Activated B cell treated with CpG ODN at 0.5 μM for 24 hours (primary cell): Measurements from ENCODE around the gene IDH1. TPM values are rescaled to one million over a fixed set of nuclear protein-coding genes. Genes with fewer than 3 reads are reported as not detected.
"Not testable (repeated sequence)": the region's sequence is repeated elsewhere in the genome, so short reads cannot be mapped to it uniquely, and the experiment has no call there.

Experiments
- ATAC-seq: fragments of 200-7000 bp; cut with Tn5 transposase; one replicate; pipeline ENCODE4 v1.10.0; 2021; ENCODE audit warnings: low read depth, mild to moderate bottlenecking, moderate library complexity
- CTCF ChIA-PET: fragments of 350-600 bp; sonication (Branson Sonifier 250); formaldehyde crosslinking; loops from one replicate; lab custom pipeline; 2021; ENCODE audit warnings: antibody characterized with exemption; lab: Charles Lee
- POLR2A ChIA-PET: fragments of 350-600 bp; sonication (Branson Sonifier 250); formaldehyde crosslinking; loops from one replicate; lab custom pipeline; 2021; ENCODE audit warnings: antibody characterized with exemption; lab: Charles Lee
- DNase-seq: peaks from one replicate; pipeline ENCODE4 v3.0.0; 2022
- H3K27ac Mint-ChIP-seq: one replicate; pipeline ENCODE4 v1.8.0; 2020; ENCODE audit warnings: mixed read lengths
- H3K27me3 Mint-ChIP-seq: one replicate; pipeline ENCODE4 v1.8.0; 2021; ENCODE audit warnings: mixed read lengths
- H3K36me3 Mint-ChIP-seq: one replicate; pipeline ENCODE4 v1.8.0; 2021; ENCODE audit warnings: low read depth, mixed read lengths
- H3K4me1 Mint-ChIP-seq: one replicate; pipeline ENCODE4 v1.8.0; 2021; ENCODE audit warnings: mixed read lengths
- H3K4me3 Mint-ChIP-seq: one replicate; pipeline ENCODE4 v1.8.0; 2020; ENCODE audit warnings: mild to moderate bottlenecking, mixed read lengths
- H3K9me3 Mint-ChIP-seq: one replicate; pipeline ENCODE4 v1.8.0; 2020; ENCODE audit warnings: mixed read lengths
- CTCF ChIP-seq: fragments of 200-600 bp; IDR thresholded peaks from one replicate; pipeline ENCODE4 v1.8.0; 2022; ENCODE audit warnings: antibody characterized with exemption, mild to moderate bottlenecking
- intact Hi-C: fragments of 100-400 bp; cut with micrococcal nuclease; formaldehyde crosslinking; loops from one replicate; pipeline ENCODE4 v1.15.1; 2024
- total RNA-seq: library from RNA; stranded (reverse); gene quantifications from 2 replicates; pipeline ENCODE4 v1.2.3, GENCODE V29; 2022

Gene IDH1
- total RNA-seq, 1 donor from 2014 or later = 46.6 TPM

DNA sequence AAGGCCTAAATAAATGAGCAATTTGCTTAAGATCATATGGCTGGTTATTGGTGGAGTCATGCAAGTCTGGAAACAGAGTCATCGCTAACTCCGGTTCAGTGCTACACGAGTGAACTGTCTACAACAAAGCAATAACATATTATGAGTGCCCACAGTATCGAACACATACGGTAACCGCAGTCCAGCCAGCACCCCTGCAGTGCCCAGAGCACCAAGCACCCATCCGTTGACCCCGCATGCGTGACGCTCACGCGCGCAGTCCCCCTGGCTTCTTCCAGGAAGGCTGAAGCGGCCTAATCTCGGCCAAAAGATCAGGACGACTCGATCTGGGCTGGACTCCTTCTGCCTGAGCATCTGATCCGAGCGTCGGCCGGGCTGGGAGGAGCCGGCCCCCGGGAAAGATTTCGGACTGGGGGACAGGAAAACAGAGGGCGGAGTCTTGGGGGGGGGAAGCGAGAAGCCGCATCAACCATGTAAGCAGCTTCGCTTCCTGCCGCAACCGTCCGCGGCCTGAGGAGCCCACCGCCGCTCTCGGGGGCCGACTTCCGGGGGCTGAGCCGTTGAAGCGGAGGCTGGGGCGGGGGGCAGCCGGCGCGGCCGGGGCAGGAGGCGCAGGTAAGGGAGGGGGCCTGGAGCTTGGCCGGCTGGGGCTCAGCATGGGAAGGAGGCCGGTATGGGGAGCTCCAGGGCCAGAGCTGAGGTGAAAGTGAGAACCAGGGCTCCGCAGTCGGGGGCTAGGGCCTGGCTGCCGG is 11.1 kb upstream of the IDH1 start, which contains the start of gene PIKFYVE:
PIKFYVE (plus strand) TSS at position 455 of the 752 bp plus-strand sequence. CDS start 5,265 bp downstream, outside the sequence.
- Mint-ChIP-seq H3K27me3 (no peaks in the 10 kb centered on the region), H3K4me3 (peak within 1 kb of the TSS; percentile 95), H3K27ac (peak within 1 kb of the TSS; percentile 95), H3K9me3 (no peaks in the 10 kb centered on the region), H3K36me3 (peaks cover 17% of the 10 kb centered on the region), H3K4me1 (peaks cover 56% of the 10 kb centered on the region)
- ATAC-seq = peak; percentile 87
- CTCF ChIA-PET = interaction anchor here (1.2 to 10.0 kb wide), 4 partner anchors 12 to 640 kb away, joined by 4 to 86 read pairs (median 7); partner anchors contain the start of genes IDH1 and METTL21A
- no peak for TF ChIP-seq CTCF
- peak; percentile 85 for DNase-seq
- POLR2A ChIA-PET = interaction anchor here (1.0 to 4.7 kb wide), 16 partner anchors 12 to 1101 kb away, joined by 3 to 80 read pairs (median 4); partner anchors contain the start of genes CCNYL1, CREB1, IDH1 and METTL21A
- intact Hi-C loops = loop anchor here (1.0 to 5.0 kb wide), 12 partner anchors 12 to 1905 kb away; partner anchors contain the start of genes CREB1, FASTKD2, FZD5 and KANSL1L

GRCh38 chr2:208265371-208265800 is 10.5 kb upstream of the IDH1 start:
- Mint-ChIP-seq H3K4me1 (peaks cover 55% of the 10 kb centered on the region), H3K9me3 (no peaks in the 10 kb centered on the region), H3K27ac (peak overlapping the region; percentile 95), H3K27me3 (no peaks in the 10 kb centered on the region), H3K36me3 (peaks cover 16% of the 10 kb centered on the region), H3K4me3 (peak overlapping the region; percentile 95)
- intact Hi-C loops = loop anchor here (1.0 to 5.0 kb wide), 4 partner anchors 238 to 1498 kb away; partner anchors contain the start of genes FASTKD2, KLF7, MDH1B and PLEKHM3
- ATAC-seq = peak; percentile 57
- no peak for DNase-seq
- POLR2A ChIA-PET = interaction anchor here (0.6 to 4.7 kb wide), 17 partner anchors 11 to 1100 kb away, joined by 3 to 80 read pairs (median 3); partner anchors contain the start of genes CCNYL1, IDH1 and METTL21A
- no peak for TF ChIP-seq CTCF
- CTCF ChIA-PET = interaction anchor here (1.5 to 10.0 kb wide), 3 partner anchors 11 to 640 kb away, joined by 6 to 86 read pairs (median 8); partner anchors contain the start of genes IDH1 and METTL21A

DNA sequence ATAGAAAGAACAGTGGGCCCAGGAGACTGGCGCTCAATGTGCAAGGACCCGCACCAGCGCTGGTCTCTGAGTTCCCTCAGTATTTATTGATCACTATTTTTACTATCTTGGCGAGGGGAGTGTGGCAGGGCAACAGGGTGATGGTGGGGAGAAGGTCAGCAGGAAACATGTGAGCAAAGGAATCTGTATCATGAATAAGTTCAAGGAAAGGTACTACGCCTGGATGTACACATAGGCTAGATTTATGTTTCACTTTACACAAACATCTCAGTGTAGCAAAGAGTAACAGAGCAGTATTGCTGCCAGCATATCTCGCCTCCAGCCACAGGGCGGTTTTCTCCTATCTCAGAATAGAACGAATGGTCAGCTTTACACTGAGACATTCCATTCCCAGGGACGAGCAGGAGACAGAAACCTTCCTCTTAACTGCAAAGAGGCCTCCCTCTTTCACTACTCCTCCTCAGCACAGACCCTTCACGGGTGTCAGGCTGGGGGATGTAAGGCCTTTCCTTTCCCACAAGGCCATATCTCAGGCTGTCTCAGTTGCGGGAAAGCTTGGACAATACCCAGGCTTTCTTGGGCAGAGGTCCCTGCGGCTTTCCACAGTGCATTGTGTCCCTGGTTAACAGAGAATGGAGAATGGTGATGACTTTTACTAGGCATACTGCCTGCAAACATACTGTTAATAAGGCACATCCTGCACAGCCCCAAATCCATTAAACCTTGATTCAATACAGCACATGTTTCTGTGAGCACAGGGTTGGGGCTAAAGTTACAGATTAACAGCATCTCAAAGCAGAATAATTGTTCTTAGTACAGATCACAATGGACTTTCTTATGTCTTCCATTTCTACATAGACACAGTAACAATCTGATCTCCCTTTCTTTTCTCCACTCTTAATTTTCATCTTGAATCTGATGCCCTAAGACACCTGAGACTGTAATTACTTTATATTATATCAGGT is 2.3 kb upstream of the IDH1 start:
- not testable (repeated sequence) for H3K27ac Mint-ChIP-seq

DNA sequence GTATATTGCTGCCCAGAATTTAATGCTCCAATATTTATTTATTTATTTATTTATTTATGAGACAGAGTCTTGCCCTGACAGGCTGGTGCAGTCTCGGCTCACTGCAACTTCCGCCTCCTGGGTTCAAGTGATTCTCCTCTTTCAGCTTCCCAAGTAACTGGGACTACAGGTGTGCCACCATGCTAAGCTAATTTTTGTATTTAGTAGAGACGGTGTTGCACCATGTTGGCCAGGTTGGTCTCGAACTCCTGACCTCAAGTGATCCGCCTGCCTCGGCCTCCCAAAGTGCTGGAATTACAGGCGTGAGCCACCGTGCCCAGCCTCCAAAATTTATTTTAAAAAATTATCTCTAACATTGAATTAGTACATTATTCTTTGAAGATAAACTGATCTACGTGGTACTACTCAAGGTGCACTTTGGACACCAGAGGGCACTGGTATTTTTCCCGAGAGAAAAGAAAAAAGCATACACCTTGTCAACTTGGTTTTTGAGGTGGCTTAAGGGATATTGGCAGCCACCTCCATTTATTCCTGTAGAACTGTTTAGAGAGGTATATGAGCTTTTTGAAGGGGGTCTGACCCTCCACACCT is 1.4 kb upstream of the IDH1 start:
- Mint-ChIP-seq H3K27ac (peak overlapping the region; percentile 35), H3K36me3 (peaks cover 30% of the 10 kb centered on the region), H3K27me3 (no peaks in the 10 kb centered on the region), H3K9me3 (no peaks in the 10 kb centered on the region), H3K4me1 (peaks cover 36% of the 10 kb centered on the region), H3K4me3 (peak overlapping the region; percentile 20)
- ChIA-PET CTCF (interaction anchor here (2.9 to 6.2 kb wide), 2 partner anchors 12 to 65 kb away, joined by 20 to 86 read pairs; partner anchors contain the start of gene PIKFYVE), POLR2A (interaction anchor here (1.6 to 5.2 kb wide), 3 partner anchors 9 to 56 kb away, joined by 4 to 74 read pairs (median 12); partner anchors contain the start of gene PIKFYVE)
- TF ChIP-seq CTCF = no peak
- no peak for DNase-seq
- intact Hi-C loops = loop anchor here (5.0 to 10.0 kb wide), 2 partner anchors 1166 to 1269 kb away; partner anchors contain the start of gene MAP2
- no peak for ATAC-seq

More for the DNA sequence above, 2.3 kb upstream of the IDH1 start:
- Mint-ChIP-seq H3K4me1 (peaks cover 28% of the 10 kb centered on the region), H3K36me3 (peaks cover 23% of the 10 kb centered on the region)
- intact Hi-C loops = loop anchor here (5.0 to 10.0 kb wide), 2 partner anchors 1165 to 1268 kb away; partner anchors contain the start of gene MAP2
- H3K27me3 Mint-ChIP-seq, H3K9me3 Mint-ChIP-seq, DNase-seq, H3K4me3 Mint-ChIP-seq, ATAC-seq: not testable (repeated sequence)
- ChIA-PET CTCF (interaction anchor here (1.7 to 6.2 kb wide), 3 partner anchors 11 to 64 kb away, joined by 3 to 86 read pairs (median 20); partner anchors contain the start of gene PIKFYVE), POLR2A (interaction anchor here (5.2 kb wide), 1 partner anchor 8 kb away, joined by 74 read pairs; the partner anchor contains the start of gene PIKFYVE)
